DMS 273 (cell line): ENCODE results near the gene ERC1.
A peak's percentile ranks its signal among the peaks of the same experiment; 100 is the strongest.
"Not testable (repeated sequence)": the region's sequence is repeated elsewhere in the genome, so short reads cannot be mapped to it uniquely, and the experiment has no call there.

ENCODE experiments used
- DNase-seq: peaks from one replicate; lab custom pipeline; 2025; ENCODE audit not compliant: unreplicated experiment; lab: John Stamatoyannopoulos, UW

ERC1 gene

DNA sequence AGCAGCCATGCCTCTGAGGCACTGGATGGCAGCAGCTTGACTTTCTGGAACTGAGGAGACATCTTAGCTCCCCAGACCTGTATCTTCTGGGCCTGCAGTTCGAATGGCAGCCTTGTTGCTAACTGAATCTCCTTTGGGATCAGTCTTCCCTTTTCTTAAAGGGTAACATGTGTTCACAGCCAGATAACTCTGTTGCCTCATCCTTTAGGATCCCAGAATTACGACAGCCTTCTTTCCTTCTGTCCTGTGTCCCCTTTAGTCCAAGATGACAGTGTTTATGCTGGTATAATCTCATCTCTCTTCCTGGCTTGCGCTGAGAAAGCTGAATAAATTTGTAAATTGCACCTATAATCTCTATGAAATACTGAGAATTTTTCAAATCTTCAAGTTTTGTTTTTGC is 9.1 kb upstream of the ERC1 start:
- peak; percentile 3 for DNase-seq

DNA sequence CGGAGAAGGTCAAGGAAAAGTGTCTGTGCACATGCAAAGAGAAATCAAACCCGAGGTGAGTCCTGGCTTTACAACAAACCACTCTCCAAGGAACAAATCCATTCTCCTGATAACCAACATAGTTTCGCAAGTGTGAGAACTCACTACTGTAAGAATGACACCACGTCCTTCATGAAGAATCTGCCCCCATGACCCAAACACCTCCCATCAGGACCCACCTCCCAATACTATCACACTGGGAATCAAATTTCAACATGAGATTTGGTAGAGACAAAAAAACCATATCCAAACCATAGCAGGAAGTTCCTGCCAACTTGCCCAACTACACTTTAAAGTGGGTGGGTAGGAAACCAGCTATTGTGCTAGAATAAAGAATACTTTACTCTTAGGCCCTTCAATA is 2.4 kb upstream of the ERC1 start:
- DNase-seq, result no peak

DNA sequence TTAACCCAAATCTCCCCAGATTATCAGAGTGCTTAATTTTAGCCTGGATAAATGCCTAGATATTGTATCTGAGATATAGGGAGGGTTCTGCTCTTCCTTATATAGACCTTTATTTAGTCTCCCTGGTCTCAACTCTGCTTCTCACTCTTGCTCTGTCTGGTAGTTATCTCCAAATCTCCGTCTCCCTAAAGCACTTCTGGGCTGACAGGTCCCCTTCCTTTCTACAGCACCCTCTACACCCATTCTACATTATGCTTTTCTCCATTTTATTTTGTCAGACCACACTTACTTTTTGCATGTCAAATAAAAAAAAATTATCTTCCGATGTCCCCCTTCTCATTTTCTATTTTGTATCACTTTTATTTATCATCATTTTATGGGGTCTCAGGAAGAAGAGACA is 2.0 kb upstream of the ERC1 start:
- DNase-seq, result no peak

DNA sequence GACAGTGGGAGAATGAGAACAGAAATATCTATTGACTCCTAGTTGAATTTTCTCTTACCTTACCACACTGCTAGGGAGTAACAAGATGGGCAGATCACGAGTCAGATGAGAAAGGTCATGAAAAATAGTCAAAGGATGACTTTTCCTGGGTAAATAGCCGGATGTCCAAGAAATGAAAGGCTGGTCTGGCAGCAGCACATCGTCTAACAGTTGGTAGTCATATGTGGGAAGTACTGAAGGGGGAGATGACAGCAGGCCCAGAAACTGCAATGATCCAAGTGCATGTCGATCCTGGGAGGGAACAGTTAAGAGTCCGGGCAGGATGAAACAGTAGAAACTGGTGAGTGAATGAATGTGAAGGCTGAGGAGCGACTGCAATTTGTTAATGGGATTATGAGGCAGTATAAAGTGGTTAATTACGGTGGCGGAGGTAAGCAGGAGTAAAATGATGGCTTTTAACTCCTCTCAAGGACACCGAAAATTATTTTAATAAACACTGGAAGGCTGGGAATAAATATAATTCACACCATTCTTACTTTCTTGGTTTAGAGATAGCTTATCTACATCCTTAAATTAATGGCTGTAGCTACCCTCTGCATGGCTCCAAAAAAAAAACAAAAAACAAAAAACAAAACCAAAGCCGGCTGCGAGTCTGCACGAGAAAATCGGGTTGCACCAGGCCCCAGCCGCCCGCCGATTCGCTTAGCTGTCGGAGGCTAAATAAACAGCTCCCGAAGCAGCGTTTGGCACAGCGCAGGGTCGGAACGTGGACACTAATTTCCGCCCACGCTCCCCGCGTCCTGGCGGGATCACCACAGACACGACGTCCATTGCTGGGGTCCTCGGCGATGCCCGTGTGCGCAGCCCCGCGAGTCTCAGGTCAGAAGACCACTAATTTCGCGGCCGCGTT is 1.0 kb upstream of the ERC1 start:
- DNase-seq, result peak; percentile 79

DNA sequence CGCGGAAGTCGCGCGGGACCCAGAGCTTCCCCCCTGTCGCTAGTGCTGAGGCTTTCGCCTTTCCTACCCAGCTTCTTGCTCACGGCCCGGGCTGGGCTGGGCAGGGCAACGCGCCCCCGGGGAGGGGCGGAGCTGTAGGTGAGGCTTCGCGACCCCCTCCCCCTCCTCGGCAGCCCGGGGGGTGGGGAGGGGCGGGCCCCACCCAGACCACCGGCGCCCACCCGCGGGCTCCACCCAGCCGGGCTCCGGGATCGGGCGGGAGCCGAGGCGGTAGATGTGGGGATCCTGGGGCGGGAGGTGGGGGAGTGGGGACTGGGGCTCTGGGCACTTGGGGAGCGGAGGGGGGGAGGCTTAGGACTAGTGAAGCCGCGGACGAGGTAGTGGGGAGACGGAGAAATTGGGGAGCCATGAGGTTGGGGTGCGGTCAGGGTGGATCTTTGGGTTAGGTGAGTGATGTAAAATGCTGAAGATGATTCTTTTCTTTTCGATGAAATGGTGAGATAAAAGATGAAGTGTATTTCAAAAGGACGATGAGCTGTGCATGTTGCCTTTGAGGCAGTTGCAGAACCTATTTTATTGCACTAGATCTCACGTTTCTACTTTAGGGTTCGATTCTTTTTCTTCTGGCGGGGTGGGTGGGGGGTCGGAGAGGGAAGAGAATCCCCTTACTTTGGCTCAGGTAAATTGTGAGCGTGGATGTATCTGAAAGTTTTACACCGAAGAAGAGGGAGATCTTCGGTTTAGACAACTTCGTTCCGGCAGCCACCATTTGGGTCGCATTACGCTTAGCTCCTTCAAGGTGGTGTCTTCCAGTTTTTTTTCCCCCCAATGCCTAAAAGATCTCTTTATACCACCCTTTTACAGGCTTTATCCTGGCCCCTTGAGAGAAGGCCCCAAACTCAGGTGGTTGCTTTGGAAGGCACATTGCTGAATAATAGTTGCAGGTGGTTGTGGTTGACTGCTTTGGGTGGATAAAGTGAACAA is 619 bp downstream of the ERC1 start:
- peak; percentile 85 for DNase-seq

DNA sequence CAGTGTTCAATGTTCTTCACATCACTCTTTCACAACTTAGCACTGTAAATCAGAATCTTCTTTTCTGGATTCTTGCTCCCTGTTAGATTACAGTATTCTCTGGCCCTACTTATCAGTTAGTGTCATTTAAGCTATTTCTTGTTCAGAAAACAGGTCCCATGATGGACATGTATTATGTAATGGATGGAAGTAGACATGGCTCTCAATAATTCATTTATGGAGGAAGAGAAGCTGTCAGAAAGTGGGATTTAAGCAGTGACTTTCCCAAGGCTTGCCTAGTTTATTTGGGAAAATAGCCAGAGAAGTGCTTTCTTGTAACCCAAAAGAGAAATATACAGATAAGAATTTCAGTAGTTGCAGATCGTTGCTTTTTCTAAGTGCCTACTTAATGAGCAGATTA is 1.6 kb downstream of the ERC1 start:
- no peak for DNase-seq

DNA sequence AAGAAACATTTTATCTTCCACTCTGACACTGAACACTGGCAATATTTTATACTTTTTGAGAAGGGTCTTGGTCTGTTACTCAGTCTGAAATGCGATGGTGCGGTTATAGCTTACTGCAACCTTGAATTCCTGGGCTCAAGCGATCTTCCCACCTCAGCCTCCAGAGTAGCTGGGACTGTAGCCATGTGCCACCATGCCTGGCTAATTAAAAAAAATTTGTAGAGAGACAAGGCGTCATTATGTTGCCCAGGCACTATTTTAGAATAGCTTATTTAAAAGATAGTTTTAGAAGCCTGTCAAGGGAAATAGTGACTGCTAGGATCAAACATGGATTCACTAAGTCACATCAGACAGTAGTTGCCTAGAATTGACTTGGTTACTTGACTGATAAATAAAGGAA is 5.9 kb downstream of the ERC1 start:
- DNase-seq, result no peak

DNA sequence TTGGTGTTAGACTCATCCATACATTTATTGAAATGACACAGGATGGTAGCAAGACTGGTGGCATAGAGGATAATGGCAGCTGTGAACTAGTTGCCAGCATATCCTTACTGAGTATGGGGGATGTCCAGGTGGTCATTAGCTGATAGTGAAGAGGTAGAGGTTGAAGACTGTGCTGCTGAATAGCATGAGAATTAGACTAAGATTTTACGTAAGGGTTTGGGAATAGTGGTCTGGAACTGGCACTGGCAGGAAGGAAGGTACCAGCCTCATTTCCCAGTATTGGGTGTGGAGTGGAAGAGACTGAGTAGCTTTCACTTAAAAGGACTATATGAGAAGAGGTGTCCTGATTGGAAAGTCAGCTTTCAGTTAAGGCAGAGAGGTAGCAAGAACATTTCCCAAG is 6.5 kb downstream of the ERC1 start:
- DNase-seq, result no peak

DNA sequence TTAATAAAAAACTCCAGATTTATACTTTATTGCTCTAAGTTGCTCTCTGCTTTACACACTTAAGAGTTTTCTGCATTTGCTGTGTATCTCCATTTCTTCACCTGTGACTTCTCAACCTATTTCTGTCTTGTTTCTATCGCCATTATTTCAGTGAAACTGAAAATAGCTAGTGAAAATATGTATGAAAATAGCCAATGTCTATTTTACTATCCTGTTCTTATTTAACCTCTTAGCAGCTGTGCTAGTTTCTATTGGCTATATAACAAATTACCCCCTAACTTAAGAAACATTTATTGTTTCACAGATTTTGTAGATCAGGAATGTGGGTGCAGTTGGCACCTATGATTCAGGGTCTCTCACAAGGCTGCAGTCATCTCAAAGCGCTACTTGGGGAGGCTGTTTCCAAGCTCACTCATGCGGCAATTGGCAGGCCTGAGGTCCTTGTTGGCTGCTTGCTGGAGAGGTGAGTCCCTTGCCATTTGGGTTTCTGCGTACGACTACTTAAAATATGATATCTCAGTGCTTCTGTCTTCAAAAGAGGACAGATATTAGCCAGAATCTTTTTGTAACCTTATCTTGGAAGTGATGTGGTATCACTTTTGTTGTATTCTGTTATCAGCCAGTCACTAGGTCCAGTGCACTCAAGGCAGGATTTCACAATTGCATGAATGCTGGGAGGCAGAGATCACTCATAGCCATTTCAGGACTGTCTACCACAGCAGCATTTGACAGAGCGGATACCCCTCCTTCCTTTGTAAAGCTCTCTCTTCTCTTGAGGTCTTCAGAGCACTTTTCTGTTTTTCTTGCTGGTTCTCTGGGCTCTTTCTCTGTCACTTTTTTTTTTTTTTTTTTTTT is 7.2 kb downstream of the ERC1 start:
- DNase-seq, result no peak

DNA sequence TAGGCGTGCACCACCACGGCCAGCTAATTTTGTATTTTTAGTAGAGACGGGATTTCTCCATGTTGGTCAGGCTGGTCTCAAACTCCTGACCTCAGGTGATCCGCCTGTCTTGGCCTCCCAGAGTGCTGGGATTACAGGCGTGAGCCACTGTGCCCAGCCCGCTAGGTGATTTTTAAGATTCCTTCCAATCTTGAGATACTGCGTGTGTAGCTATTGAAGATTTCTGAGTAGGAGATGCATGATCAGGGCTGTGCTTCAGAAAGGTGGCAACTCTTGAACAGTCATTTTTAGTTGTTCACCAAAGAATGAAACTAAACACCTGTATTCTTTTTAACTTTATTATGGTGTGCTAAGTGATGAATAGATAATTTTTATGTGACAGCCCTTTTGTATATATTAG is 8.7 kb downstream of the ERC1 start:
- DNase-seq, result not testable (repeated sequence)

DNA sequence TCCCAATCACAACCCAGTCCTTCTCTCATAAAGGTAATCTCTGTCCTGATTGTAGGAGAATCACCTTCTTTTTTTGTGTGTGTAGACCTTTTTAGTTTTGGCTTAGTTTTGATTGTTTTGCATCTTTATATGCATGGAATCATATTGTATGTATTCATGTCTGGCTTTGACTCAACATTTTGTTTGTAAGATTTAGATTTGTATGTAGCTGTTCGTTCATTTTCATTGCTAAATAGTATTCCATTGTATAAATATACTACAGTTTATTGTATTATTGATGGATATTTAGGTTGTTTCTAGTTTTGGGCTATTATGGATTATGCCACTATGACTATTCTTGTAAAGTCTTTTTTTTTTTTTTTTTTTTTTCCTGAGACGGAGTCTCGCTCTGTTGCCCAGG is 10.5 kb downstream of the ERC1 start:
- no peak for DNase-seq

DNA sequence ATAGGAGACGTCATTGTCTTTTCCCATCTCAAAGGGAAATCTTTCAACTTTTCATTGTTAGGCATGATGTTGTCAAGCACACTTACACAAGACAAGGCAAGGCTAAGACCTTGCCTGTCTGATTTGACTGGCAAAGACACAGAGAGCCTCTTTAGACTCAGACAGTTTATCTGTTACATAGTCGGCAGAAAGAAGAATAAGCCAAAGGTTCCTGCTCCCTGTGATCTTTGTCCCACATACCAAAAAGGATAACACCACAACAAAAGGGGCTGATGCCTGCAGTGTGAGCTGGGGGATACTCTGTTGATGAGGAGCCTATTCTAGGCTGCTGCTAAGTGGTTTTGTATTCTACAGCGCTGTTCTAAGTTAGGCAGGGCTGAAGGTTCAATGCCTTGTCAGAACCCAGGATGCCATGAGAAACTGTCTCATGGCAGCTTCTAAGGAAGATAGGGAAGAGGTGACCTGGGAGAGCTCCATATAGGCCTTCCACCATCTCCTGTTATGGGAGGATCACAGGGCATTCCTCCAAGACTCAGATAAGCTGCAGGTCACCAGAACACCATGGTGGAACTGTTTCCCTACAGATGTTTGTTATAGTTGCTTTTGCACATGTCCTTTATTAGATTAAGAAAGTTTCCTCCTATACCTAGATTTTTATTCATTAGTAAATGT is 12.7 kb downstream of the ERC1 start:
- DNase-seq, result no peak

DNA sequence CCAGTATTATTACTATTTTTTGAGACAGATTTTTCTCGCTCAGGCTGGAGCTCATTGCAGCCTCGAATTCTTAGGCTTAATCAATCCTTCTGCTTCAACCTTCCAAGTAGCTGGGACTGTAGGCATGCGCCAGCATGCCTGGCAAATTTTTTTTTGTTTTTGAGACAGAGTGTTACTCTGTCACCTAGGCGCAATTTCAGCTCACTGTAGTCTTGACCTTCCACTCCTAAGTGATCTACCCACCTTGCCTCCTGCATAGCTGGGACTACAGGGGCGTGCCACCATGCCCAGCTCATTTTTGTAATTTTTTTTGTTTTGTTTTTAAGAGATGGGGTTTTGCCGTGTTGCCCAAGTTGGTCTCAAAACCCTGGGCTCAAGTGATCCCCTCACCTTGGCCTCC is 15.2 kb downstream of the ERC1 start:
- DNase-seq, result no peak

DNA sequence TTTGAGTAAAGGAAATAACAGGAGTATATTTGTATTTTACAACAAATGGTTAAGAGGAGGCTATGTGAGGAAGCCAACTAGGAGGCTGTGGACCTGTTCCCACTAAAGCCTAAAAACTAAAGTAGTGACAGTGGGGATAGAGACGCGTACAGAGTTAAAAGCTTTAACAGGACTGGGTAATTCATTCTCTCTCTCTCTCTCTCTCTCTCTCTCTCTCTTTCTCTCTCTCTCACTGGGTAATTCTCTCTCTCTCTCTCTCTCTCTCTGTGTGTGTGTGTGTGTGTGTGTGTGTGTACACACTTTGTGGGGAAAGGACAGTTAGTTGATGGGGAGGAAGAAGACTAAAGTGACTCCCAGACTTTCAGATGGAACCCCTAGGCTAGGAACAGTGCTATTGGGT is 16.3 kb downstream of the ERC1 start:
- no peak for DNase-seq

DNA sequence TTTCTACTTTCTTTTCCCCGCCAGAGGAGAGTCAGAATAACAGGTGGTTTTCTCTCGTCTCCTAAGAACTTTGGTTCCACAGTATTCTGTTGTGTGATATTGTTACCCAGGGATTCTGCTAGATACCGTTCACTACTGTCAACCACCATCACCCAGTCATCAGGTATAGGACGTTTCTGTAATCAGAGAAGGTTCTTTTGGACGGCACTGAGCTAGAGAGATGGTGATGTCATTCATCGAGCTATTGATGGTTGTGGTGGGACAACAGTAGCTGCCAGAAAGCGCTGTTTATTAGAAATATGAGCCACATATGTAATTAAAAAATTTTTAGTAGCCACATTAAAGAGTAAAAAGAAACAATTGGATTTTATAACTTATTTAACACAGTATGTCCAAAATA is 17.0 kb downstream of the ERC1 start:
- DNase-seq, result no peak

DNA sequence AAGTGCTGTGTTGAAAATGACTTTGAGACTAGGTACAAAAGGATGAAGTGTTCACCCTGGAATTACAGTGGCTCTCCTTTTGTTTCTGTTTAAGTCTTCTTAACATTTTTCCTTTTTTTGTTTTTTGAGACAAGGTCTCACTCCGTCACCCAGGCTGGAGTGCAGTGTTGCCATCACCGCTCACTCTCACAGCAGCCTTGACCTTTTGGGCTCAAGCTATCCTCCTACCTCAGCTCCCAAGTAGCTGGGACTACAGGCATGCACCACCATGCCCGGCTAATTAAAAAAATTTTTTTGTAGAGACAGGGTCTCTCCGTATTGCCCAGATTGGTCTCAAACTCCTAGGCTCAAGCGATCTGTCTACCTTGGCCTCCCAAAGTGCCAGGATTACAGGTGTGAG is 20.1 kb downstream of the ERC1 start:
- no peak for DNase-seq

DNA sequence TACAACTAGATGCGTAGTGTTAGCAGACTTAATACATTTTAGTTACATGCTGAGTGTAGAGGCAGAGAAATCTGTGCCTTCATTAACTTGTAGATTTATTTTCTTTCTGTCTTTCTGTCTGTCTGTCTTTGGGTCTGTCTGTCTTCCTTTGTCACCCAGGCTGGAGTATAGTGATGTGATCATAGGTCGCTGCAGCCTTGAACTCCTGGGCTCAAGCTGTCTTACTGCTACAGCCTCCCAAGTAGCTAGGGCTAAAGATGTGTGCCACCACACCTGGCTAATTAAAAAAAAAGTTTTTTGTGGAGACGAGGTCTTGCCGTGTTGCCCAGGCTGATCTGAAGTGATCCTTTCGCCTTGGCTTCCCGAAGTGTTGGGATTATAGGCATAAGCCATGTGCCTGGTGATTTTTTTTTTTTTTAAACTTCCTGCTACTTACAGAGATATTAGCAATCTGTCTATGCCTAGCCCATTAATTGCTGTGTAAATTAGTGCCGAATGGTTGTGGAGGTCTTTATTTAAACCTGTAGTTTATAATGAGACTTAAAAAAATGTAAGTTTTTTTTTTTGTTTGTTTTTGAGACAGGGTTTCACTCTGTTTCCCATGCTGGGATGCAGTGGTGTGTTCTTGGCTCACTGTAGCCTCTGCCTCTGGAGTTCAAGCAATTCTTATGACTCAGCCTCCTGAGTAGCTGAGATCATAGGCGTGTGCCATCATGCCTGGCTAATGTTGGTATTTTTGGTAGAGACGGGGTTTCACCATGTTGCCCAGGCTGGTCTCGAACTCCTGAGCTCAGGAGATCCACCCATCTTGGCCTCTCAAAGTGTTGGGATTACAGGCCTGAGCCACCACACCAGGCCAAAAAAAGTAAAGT is 22.8 kb downstream of the ERC1 start:
- DNase-seq, result peak; percentile 58

DNA sequence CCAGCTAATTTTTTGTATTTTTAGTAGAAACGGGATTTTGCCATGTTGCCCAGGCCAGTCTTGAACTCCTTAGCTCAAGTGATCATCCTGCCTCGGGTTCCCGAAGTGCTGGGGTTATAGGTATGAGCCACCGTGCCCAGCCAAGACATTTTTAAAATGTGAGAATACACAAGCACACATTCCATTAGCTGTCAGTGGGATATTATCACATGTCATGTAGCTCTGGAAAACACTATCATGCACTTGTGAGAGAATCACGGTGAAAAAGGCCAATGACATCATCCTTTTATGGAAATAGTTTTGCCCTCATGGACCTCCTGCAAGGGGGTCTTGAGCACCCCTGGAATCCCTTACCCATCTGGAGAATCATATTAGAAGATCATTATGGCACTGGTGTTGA is 28.3 kb downstream of the ERC1 start:
- no peak for DNase-seq

DNA sequence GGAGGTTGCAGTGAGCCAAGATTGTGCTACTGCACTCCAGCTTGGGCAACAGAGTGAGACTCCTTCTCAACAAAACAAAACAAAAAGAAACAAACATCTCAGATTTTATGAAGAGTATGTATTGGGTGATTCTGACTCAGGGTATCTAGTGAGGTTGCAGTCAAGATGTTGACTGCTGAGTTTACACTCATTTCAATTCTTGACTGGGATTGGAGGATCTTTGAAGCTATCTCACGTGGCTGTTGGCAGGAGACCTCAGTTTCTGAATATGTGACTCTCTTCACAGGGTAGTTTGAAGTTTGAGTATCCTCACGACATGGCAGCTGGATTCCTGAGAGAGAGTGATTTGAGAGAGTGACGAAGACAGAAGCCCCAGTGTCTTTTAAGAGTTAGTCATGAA is 29.4 kb downstream of the ERC1 start:
- no peak for DNase-seq
